Endothelial cell of umbilical vein (primary cell): ENCODE results near the gene UQCC2. TPM values are rescaled to one million over a fixed set of nuclear protein-coding genes. Genes with fewer than 3 reads are reported as not detected.

Experiments used
- BruUV-seq: library from RNA; stranded (reverse); fragments of 400-500 nt; replicated peaks from 2 replicates; lab custom pipeline; 2021; lab: Mats Ljungman, UMichigan
- CTCF ChIA-PET: fragments of 300-600, 350-600 bp; sonication (Branson Sonifier 250); formaldehyde crosslinking; loops from one replicate; lab custom pipeline; 2021; ENCODE audit warnings: antibody characterized with exemption, inconsistent platforms; lab: Charles Lee
- POLR2A ChIA-PET: fragments of 300-600, 350-600 bp; sonication (Branson Sonifier 250); formaldehyde crosslinking; loops from one replicate; lab custom pipeline; 2021; ENCODE audit warnings: antibody characterized with exemption, inconsistent platforms; lab: Charles Lee
- DNase-seq: peaks from one replicate; pipeline ENCODE4 v3.0.0-alpha.2; 2011; ENCODE audit warnings: low read depth, low spot score
- FAIRE-seq: peaks from 2 replicates; lab custom pipeline; 2011; peaks lifted over from hg19 to GRCh38; lab: Jason Lieb, UNC
- H2AFZ ChIP-seq: 2 replicates; pipeline ENCODE4 v1.6.0; 2012; ENCODE audit warnings: low read depth, low read length, control low read depth, inconsistent platforms
- H3K27ac ChIP-seq: 2 replicates; pipeline ENCODE4 v1.5.1; 2011; ENCODE audit warnings: low read depth, mild to moderate bottlenecking, control low read depth, low read length, moderate library complexity; ENCODE audit not compliant: insufficient read depth
- H3K27me3 ChIP-seq, 2 experiments: 2 replicates each; pipeline versions ENCODE4 v1.6.0 to v1.6.1; 2011; ENCODE audit warnings: low read length in 2 of 2, mixed read lengths in 1 of 2; ENCODE audit not compliant: control insufficient read depth in 2 of 2, insufficient read depth in 2 of 2
- H3K36me3 ChIP-seq, 2 experiments: 2 replicates in 1 of 2; 3 replicates in 1 of 2; pipeline ENCODE4 v1.5.1; 2011; ENCODE audit warnings: low read length in 2 of 2, mild to moderate bottlenecking in 1 of 2, moderate library complexity in 1 of 2; ENCODE audit not compliant: control insufficient read depth in 2 of 2, insufficient read depth in 2 of 2; ENCODE audit errors: extremely low read depth in 1 of 2
- H3K4me1 ChIP-seq: 3 replicates; pipeline ENCODE4 v1.5.1; 2011; ENCODE audit warnings: mild to moderate bottlenecking, low read length; ENCODE audit not compliant: control insufficient read depth, insufficient read depth; ENCODE audit errors: extremely low read depth
- H3K4me2 ChIP-seq: 2 replicates; pipeline ENCODE4 v1.6.1; 2011; ENCODE audit warnings: low read length, control low read depth, mixed read lengths; ENCODE audit not compliant: insufficient read depth
- H3K4me3 ChIP-seq, 3 experiments: fragments of 200-600 bp in 1 of 3; sonication (generic), shearing (Covaris generic) in 1 of 3; replicated peaks in 1 of 3; 2 replicates each; pipeline ENCODE4 v1.5.1; 2011 to 2016; ENCODE audit warnings: control low read depth in 3 of 3, low read length in 3 of 3, mild to moderate bottlenecking in 2 of 3, inconsistent platforms in 1 of 3, low read depth in 1 of 3, moderate library complexity in 1 of 3; ENCODE audit not compliant: insufficient read depth in 1 of 3
- H3K79me2 ChIP-seq: 2 replicates; pipeline ENCODE4 v1.6.0; 2012; ENCODE audit warnings: low read length, inconsistent platforms; ENCODE audit not compliant: control insufficient read depth, insufficient read depth
- H3K9ac ChIP-seq: replicated peaks from 2 replicates; pipeline ENCODE3; 2011; ENCODE audit warnings: low read length, control low read depth; ENCODE audit not compliant: insufficient read depth; ENCODE audit errors: extremely low read depth
- H3K9me1 ChIP-seq: replicated peaks from 3 replicates; pipeline ENCODE4 v1.6.0; 2011; ENCODE audit warnings: mild to moderate bottlenecking, low read length; ENCODE audit not compliant: control insufficient read depth, insufficient read depth; ENCODE audit errors: extremely low read depth
- H3K9me3 ChIP-seq: replicated peaks from 2 replicates; pipeline ENCODE4 v1.5.1; 2012; ENCODE audit warnings: low read length, inconsistent platforms; ENCODE audit not compliant: control insufficient read depth, insufficient read depth
- H4K20me1 ChIP-seq: replicated peaks from 2 replicates; pipeline ENCODE3; 2011; ENCODE audit warnings: mild to moderate bottlenecking, low read length; ENCODE audit not compliant: control insufficient read depth, insufficient read depth; ENCODE audit errors: extremely low read depth
- CTCF ChIP-seq, 2 donors: IDR thresholded peaks; 1 replicate in 1 of 2; 2 replicates in 1 of 2; pipeline ENCODE4 v1.5.1; 2011; ENCODE audit warnings: low read length in 2 of 2, mild to moderate bottlenecking in 2 of 2, moderate library complexity in 2 of 2, control low read depth in 1 of 2, inconsistent platforms in 1 of 2, low read depth in 1 of 2; ENCODE audit not compliant: insufficient read depth in 1 of 2; ENCODE audit errors: extremely low read depth in 1 of 2
- EZH2 ChIP-seq: IDR thresholded peaks from 2 replicates; pipeline ENCODE4 v1.6.1; 2012; ENCODE audit warnings: borderline replicate concordance, low read depth, mild to moderate bottlenecking, moderate library complexity, low read length, inconsistent platforms; ENCODE audit not compliant: severe bottlenecking
- FOS ChIP-seq: IDR thresholded peaks from 2 replicates; pipeline ENCODE4 v1.6.1; 2011; ENCODE audit warnings: mild to moderate bottlenecking, low read length, moderate library complexity, borderline replicate concordance; ENCODE audit not compliant: insufficient read depth
- GATA2 ChIP-seq: IDR thresholded peaks from 2 replicates; pipeline ENCODE4 v1.7.0; 2011; ENCODE audit warnings: low read depth, mild to moderate bottlenecking, moderate library complexity, mixed read lengths, low read length; ENCODE audit not compliant: insufficient read length, insufficient read depth
- JUN ChIP-seq: IDR thresholded peaks from 2 replicates; pipeline ENCODE4 v1.6.1; 2011; ENCODE audit warnings: borderline replicate concordance, low read depth; ENCODE audit not compliant: insufficient read length, insufficient read depth
- MAX ChIP-seq: IDR thresholded peaks from 2 replicates; pipeline ENCODE4 v1.6.1; 2011; ENCODE audit not compliant: insufficient read depth, insufficient read length
- MYC ChIP-seq: IDR thresholded peaks from one replicate; pipeline ENCODE4 v1.6.1; 2011; ENCODE audit warnings: mild to moderate bottlenecking, low read depth, low read length
- POLR2A ChIP-seq: IDR thresholded peaks from 2 replicates; pipeline ENCODE4 v1.6.1; 2012; ENCODE audit warnings: low read depth, mild to moderate bottlenecking, control low read depth, low read length
- POLR2AphosphoS5 ChIP-seq: IDR thresholded peaks from 2 replicates; pipeline ENCODE4 v1.6.1; 2012; ENCODE audit warnings: low read depth, mild to moderate bottlenecking, control low read depth, low read length, moderate library complexity; ENCODE audit not compliant: insufficient read depth
- dilution Hi-C: fragments of 300-500 bp; cut with MboI; formaldehyde crosslinking; loops from one replicate; pipeline ENCODE4 v1.15.0; 2019; ENCODE audit warnings: low sequenced_read_pairs; ENCODE audit not compliant: extremely low pct_ligation_motif_present
- intact Hi-C: fragments of 100-400 bp; cut with micrococcal nuclease; formaldehyde crosslinking; loops from one replicate; pipeline ENCODE4 v1.10.0; 2022
- polyA plus RNA-seq, 4 experiments: library from polyadenylated mRNA; depleted of rRNA in 3 of 4; stranded (reverse) in 3 of 4; unstranded in 1 of 4; fragments of >200 nt; gene quantifications; 2 replicates each; pipeline versions ENCODE4 v1.2.1 to v1.2.3, GENCODE V29; 2011 to 2012; ENCODE audit warnings: missing spikeins in 1 of 4
- total RNA-seq: library from RNA; stranded (reverse); gene quantifications from 2 replicates; pipeline ENCODE4 v1.2.3, GENCODE V29; 2021

The UQCC2 gene
- total and polyA plus RNA-seq, 2 donors (not counting 3 experiments of a cell fraction or from before 2014, with no cell fraction given): 46.3 to 95.3 TPM

- Histone ChIP-seq H3K27me3 (no peaks in the 10 kb centered on the region), H3K9ac (no peak overlapping the region), H3K9me1 (no peaks in the 10 kb centered on the region), H4K20me1 (no peaks in the 10 kb centered on the region), H3K27ac (no peak overlapping the region), H3K4me3 (no peak overlapping the region), H3K9me3 (no peaks in the 10 kb centered on the region), H3K4me1 (no peaks in the 10 kb centered on the region), H3K79me2 (no peaks in the 10 kb centered on the region), H3K36me3 (no peaks in the 10 kb centered on the region), H3K4me2 (no peak overlapping the region), H2AFZ (no peak overlapping the region)
- no TSS peak for BruUV-seq
- DNase-seq: no peak
- CTCF ChIA-PET: interaction anchor here (1.5 kb wide), 1 partner anchor 29 kb away, joined by 3 read pairs; no protein-coding TSS in a partner anchor
- POLR2A ChIA-PET: no interaction called here
- intact Hi-C loops (no loop called here), dilution Hi-C loops (no loop called here)
- TF ChIP-seq POLR2A: no peak
- TF ChIP-seq POLR2AphosphoS5: no peak
- no peak for TF ChIP-seq MYC
- TF ChIP-seq EZH2: no peak
- TF ChIP-seq CTCF (IDR thresholded peaks at IDR 0.05; ENCODE audit: extremely low read depth in 1 of 2, insufficient read depth in 1 of 2, low read depth in 1 of 2, low read length in 2 of 2): no peak
- TF ChIP-seq JUN: no peak
- no peak for TF ChIP-seq MAX
- no peak for TF ChIP-seq FOS
- no peak for TF ChIP-seq GATA2
- no peak for FAIRE-seq
Observed at GRCh38 chr6:33735216-33735615, 23.7 kb upstream of the UQCC2 start.
